Lung (tissue), 12 donors: ENCODE data around the gene TJP2. TPM values are rescaled to one million over a fixed set of nuclear protein-coding genes. Genes with fewer than 3 reads are reported as not detected.
A peak's percentile ranks its signal among the peaks of the same experiment; 100 is the strongest.
"Not testable (repeated sequence)": the region's sequence is repeated elsewhere in the genome, so short reads cannot be mapped to it uniquely, and the experiment has no call there.

Source experiments
- ATAC-seq: fragments of 200-7000 bp; cut with Tn5 transposase; one replicate; pipeline ENCODE4 v1.9.1; 2020; ENCODE audit warnings: moderate number of reproducible peaks; ENCODE audit not compliant: insufficient read depth, low FRiP score
- DNase-seq, 3 donors: peaks; one replicate each; pipeline ENCODE4 v3.0.0-alpha.2; 2013 to 2017
- H3K27ac ChIP-seq, 2 donors: one replicate each; pipeline ENCODE4 v1.5.1; 2013; ENCODE audit warnings: mild to moderate bottlenecking in 2 of 2, moderate library complexity in 2 of 2, control low read depth in 1 of 2, inconsistent platforms in 1 of 2, low read depth in 1 of 2, low read length in 1 of 2
- H3K27me3 ChIP-seq, 3 donors: one replicate each; pipeline ENCODE4 v1.5.1; 2013; ENCODE audit warnings: low read length in 2 of 3; ENCODE audit not compliant: control insufficient read depth in 3 of 3, insufficient read depth in 3 of 3
- H3K36me3 ChIP-seq, 4 donors: one replicate each; pipeline ENCODE4 v1.5.1; 2013; ENCODE audit warnings: low read length in 4 of 4, mild to moderate bottlenecking in 1 of 4, moderate library complexity in 1 of 4; ENCODE audit not compliant: control insufficient read depth in 4 of 4, insufficient read depth in 4 of 4
- H3K4me1 ChIP-seq, 5 donors: one replicate each; pipeline ENCODE4 v1.5.1; 2013; ENCODE audit warnings: low read length in 5 of 5, mild to moderate bottlenecking in 2 of 5, moderate library complexity in 1 of 5; ENCODE audit not compliant: control insufficient read depth in 5 of 5, insufficient read depth in 5 of 5
- H3K4me3 ChIP-seq: one replicate; pipeline ENCODE4 v1.5.1; 2013; ENCODE audit warnings: mild to moderate bottlenecking, control low read depth, moderate library complexity
- H3K9ac ChIP-seq, 2 donors: one replicate each; pipeline ENCODE4 v1.5.1; 2013; ENCODE audit warnings: low read length in 2 of 2, control low read depth in 1 of 2; ENCODE audit not compliant: insufficient read depth in 1 of 2
- H3K9me3 ChIP-seq, 4 donors: one replicate each; pipeline ENCODE4 v1.5.1; 2013; ENCODE audit warnings: low read length in 3 of 4, mild to moderate bottlenecking in 1 of 4, moderate library complexity in 1 of 4; ENCODE audit not compliant: control insufficient read depth in 4 of 4, insufficient read depth in 3 of 4
- WGBS, 2 donors: extraction: QIAGEN DNeasy Blood & Tissue Kit; methylation state at CpG; one replicate each; pipeline ENCODE4 v1.1.7; 2013; 5-methylcytosine and 5-hydroxymethylcytosine counted together
- polyA plus RNA-seq, 2 donors: library from polyadenylated mRNA; stranded (reverse); fragments of 200-250 nt; gene quantifications; one replicate each; pipeline ENCODE4 v1.2.1, GENCODE V29; 2013
- total RNA-seq, 2 donors: library from RNA; depleted of rRNA in 1 of 2; stranded (reverse); fragments of >200 nt in 1 of 2; gene quantifications; one replicate each; pipeline ENCODE4 v1.2.1, GENCODE V29; 2014 to 2021
- TF ChIP-seq, protein P1 (sequence below): IDR thresholded peaks from 2 replicates; pipeline ENCODE4 v1.5.1; 2012; ENCODE audit warnings: mild to moderate bottlenecking; ENCODE audit errors: control extremely low read depth, extremely low read depth
- donor health status: control.
- donor health status: control.
- donor health status: Bipolar disorder and iron deficiency.
- donor health status: healthy.
- donor health status: DM: yes; HTN: yes; CAD: no.

Gene TJP2
- total and polyA plus RNA-seq, 4 donors, result 39.3 to 181 (median 73.6) TPM

DNA sequence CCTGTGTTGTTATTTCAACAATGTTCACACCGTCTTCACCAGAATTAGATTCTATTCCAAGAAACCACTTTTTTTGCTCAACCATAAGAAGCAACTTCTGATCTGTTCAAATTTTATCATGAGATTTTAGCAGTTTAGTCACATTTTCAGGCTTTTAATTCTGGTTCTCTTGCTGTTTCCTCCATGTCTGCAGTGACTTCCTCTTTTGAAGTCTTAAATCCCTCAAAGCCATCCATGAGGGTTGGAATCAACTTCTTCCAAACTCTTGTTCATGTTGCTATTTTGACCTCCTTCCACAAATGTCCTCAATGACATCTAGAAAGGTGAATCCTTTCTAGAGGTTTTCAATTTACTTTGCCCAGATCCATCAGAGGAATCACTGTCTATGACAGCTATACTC lies 125.2 kb downstream of the TJP2 start:
- H3K4me1 ChIP-seq, result peaks cover 2 to 37% (median 16%) of the 10 kb centered on the region in 5 donors
- H3K36me3 ChIP-seq, result no peaks in the 10 kb centered on the region
- H3K9me3 ChIP-seq, result no peaks in the 10 kb centered on the region
- 32 to 68% methylated on average over 1 of the region's 1 CpG for WGBS, 2 donors
- H3K27ac ChIP-seq, result no peak overlapping the region
- DNase-seq, result no peak
- no peak for ATAC-seq
- no peaks in the 10 kb centered on the region for H3K27me3 ChIP-seq
- H3K9ac ChIP-seq, result no peak overlapping the region
- no peak overlapping the region for H3K4me3 ChIP-seq
- TF ChIP-seq, protein P1, sequence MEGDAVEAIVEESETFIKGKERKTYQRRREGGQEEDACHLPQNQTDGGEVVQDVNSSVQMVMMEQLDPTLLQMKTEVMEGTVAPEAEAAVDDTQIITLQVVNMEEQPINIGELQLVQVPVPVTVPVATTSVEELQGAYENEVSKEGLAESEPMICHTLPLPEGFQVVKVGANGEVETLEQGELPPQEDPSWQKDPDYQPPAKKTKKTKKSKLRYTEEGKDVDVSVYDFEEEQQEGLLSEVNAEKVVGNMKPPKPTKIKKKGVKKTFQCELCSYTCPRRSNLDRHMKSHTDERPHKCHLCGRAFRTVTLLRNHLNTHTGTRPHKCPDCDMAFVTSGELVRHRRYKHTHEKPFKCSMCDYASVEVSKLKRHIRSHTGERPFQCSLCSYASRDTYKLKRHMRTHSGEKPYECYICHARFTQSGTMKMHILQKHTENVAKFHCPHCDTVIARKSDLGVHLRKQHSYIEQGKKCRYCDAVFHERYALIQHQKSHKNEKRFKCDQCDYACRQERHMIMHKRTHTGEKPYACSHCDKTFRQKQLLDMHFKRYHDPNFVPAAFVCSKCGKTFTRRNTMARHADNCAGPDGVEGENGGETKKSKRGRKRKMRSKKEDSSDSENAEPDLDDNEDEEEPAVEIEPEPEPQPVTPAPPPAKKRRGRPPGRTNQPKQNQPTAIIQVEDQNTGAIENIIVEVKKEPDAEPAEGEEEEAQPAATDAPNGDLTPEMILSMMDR, result no peak

DNA sequence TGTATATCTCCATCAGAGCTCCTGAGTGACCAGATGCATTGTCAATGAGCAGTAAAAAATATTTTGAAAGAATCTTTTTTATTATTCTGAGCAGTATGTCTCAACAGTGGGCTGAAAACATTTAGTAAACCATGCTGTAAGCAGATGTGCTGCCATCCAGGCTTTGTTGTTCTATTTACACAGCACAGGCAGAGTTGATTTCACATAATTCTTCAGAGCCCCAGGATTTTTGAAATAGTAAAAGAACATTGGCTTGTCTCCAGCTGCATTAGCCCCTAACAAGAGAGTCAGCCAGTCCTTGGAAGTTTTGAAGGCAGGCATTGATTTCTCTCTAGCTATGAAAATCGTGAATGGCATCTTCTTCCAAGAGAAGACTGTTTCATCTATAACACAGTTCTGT lies 125.7 kb downstream of the TJP2 start:
- no peak for ATAC-seq
- DNase-seq, result peak in 2 of 3 donors; percentile 68
- TF ChIP-seq, protein P1, result no peak
- WGBS, 2 donors, result 46 to 50% methylated on average over 1 of the region's 1 CpG
- Histone ChIP-seq H3K9me3 (no peaks in the 10 kb centered on the region), H3K9ac (no peak overlapping the region), H3K36me3 (no peaks in the 10 kb centered on the region), H3K4me3 (no peak overlapping the region), H3K4me1 (peaks cover 2 to 37% (median 16%) of the 10 kb centered on the region in 5 donors), H3K27me3 (no peaks in the 10 kb centered on the region), H3K27ac (no peak overlapping the region)

DNA sequence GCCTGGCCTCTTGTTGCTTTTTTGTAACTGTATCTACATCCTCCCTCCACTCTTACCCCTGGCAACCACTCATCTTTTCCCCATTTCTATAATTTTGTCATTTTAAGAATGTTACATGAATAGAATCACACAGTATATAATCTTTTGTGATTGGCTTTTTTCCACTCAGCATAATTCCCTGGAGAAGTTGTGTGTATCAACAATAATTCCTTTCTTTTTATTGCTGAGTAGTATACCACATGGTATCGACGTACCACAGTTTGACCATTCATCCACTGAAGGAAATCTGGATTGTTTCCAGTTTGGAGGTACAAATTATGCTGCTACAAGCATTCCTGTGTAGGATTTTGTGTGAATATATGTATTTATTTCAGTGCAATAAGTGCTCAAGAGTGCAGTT lies 129.3 kb downstream of the TJP2 start:
- TF ChIP-seq, protein P1, result no peak
- no peak for ATAC-seq
- WGBS, 2 donors, result 91 to 99% methylated on average over 2 of the region's 2 CpGs

DNA sequence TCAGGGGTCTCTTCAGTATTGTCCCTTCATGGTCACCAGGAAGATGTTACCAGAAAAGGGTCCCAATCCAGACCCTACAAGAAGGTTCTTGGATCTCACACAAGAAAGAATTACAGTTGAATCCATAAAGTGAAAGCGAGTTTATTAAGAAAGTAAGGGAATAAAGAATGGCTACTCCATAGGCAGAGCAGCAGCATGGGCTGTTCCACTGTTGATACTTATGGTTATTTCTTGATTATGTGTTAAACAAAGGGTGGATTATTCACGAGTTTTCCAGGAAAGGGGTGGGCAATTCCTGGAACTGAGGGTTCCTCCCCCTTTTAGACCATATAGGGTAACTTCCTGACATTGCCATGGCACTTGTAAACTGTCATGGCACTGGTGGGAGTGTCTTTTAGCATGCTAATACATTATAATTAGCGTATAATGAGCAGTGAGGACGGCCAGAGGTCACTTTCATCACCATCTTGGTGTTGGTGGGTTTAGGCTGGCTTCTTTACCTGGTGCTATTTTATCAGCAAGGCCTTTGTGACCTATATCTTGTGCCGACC lies 132.9 kb downstream of the TJP2 start:
- Histone ChIP-seq H3K27ac (peak overlapping the region in 1 of 2 donors; percentile 70), H3K4me1 (peaks cover 0 to 13% (median 4%) of the 10 kb centered on the region in 5 donors)
- H3K27me3 ChIP-seq, ATAC-seq, H3K36me3 ChIP-seq, H3K9me3 ChIP-seq, DNase-seq, H3K9ac ChIP-seq, H3K4me3 ChIP-seq: not testable (repeated sequence)
- 84 to 88% methylated on average over 5 of the region's 5 CpGs for WGBS, 2 donors

More for the DNA sequence above, 129.3 kb downstream of the TJP2 start:
- Histone ChIP-seq H3K4me3 (no peak overlapping the region), H3K4me1 (peaks cover 0 to 19% (median 3%) of the 10 kb centered on the region in 5 donors), H3K27ac (no peak overlapping the region), H3K27me3 (no peaks in the 10 kb centered on the region), H3K9me3 (no peaks in the 10 kb centered on the region), H3K9ac (no peak overlapping the region), H3K36me3 (no peaks in the 10 kb centered on the region)
- DNase-seq, result no peak
